Progenitor cell of endocrine pancreas (in vitro differentiated cells): ENCODE results near the gene SLC6A6. TPM values are rescaled to one million over a fixed set of nuclear protein-coding genes. Genes with fewer than 3 reads are reported as not detected.
A peak's percentile ranks its signal among the peaks of the same experiment; 100 is the strongest.

ENCODE experiments used
- DNase-seq: peaks from one replicate; pipeline ENCODE4 v3.0.0; 2021; ENCODE audit warnings: low spot score; ENCODE audit not compliant: unreplicated experiment
- H3K27ac Mint-ChIP-seq: 2 replicates; pipeline ENCODE4 v1.8.0; 2021; ENCODE audit warnings: mild to moderate bottlenecking, moderate library complexity, mixed read lengths
- H3K27me3 Mint-ChIP-seq: 2 replicates; pipeline ENCODE4 v1.8.0; 2021; ENCODE audit warnings: mixed read lengths
- H3K36me3 Mint-ChIP-seq: 2 replicates; pipeline ENCODE4 v1.8.0; 2022; ENCODE audit warnings: mixed read lengths; ENCODE audit not compliant: insufficient read depth
- H3K4me1 Mint-ChIP-seq: 2 replicates; pipeline ENCODE4 v1.8.0; 2021; ENCODE audit warnings: low read depth, mixed read lengths
- H3K4me3 Mint-ChIP-seq: 2 replicates; pipeline ENCODE4 v1.8.0; 2021; ENCODE audit warnings: low read depth, mild to moderate bottlenecking, moderate library complexity, mixed read lengths
- H3K9me3 Mint-ChIP-seq: 2 replicates; pipeline ENCODE4 v1.8.0; 2021; ENCODE audit warnings: low read depth, mixed read lengths
- CTCF ChIP-seq: fragments of 200-600 bp; sonication (generic); IDR thresholded peaks from one replicate; pipeline ENCODE4 v1.5.0; 2021; ENCODE audit warnings: antibody characterized with exemption, mild to moderate bottlenecking; ENCODE audit not compliant: unreplicated experiment
- total RNA-seq: library from RNA; stranded (reverse); gene quantifications from 2 replicates; pipeline ENCODE4 v1.2.1, GENCODE V29; 2021

The SLC6A6 gene
- total RNA-seq, 1 donor from 2014 or later = 23.8 TPM

- DNase-seq = no peak
- Mint-ChIP-seq H3K36me3 (no peaks in the 10 kb centered on the region), H3K9me3 (no peaks in the 10 kb centered on the region), H3K4me1 (peaks cover 6% of the 10 kb centered on the region), H3K4me3 (no peak overlapping the region), H3K27ac (peak overlapping the region; percentile 82), H3K27me3 (no peaks in the 10 kb centered on the region)
- no peak for TF ChIP-seq CTCF
Observed at GRCh38 chr3:14431917-14432834, 29.8 kb downstream of the SLC6A6 start.

- no peak overlapping the region for H3K4me3 Mint-ChIP-seq
- H3K36me3 Mint-ChIP-seq = no peaks in the 10 kb centered on the region
- H3K27me3 Mint-ChIP-seq = no peaks in the 10 kb centered on the region
- no peak for DNase-seq
- no peak for TF ChIP-seq CTCF
- H3K9me3 Mint-ChIP-seq = no peaks in the 10 kb centered on the region
- H3K4me1 Mint-ChIP-seq = peaks cover 6% of the 10 kb centered on the region
- no peak overlapping the region for H3K27ac Mint-ChIP-seq
Observed at GRCh38 chr3:14433106-14433505, 30.7 kb downstream of the SLC6A6 start.

GRCh38 chr3:14434126-14434497 lies 31.7 kb downstream of the SLC6A6 start:
- DNase-seq = no peak
- Mint-ChIP-seq H3K4me1 (peaks cover 6% of the 10 kb centered on the region), H3K9me3 (no peaks in the 10 kb centered on the region), H3K36me3 (no peaks in the 10 kb centered on the region), H3K4me3 (no peak overlapping the region), H3K27me3 (no peaks in the 10 kb centered on the region), H3K27ac (no peak overlapping the region)
- TF ChIP-seq CTCF = no peak

GRCh38 chr3:14434498-14435151 lies 32.2 kb downstream of the SLC6A6 start:
- no peaks in the 10 kb centered on the region for H3K27me3 Mint-ChIP-seq
- H3K9me3 Mint-ChIP-seq = no peaks in the 10 kb centered on the region
- TF ChIP-seq CTCF = no peak
- peak overlapping the region; percentile 45 for H3K27ac Mint-ChIP-seq
- no peak overlapping the region for H3K4me3 Mint-ChIP-seq
- H3K36me3 Mint-ChIP-seq = no peaks in the 10 kb centered on the region
- no peak for DNase-seq
- peaks cover 6% of the 10 kb centered on the region for H3K4me1 Mint-ChIP-seq

GRCh38 chr3:14435175-14436014 lies 33.0 kb downstream of the SLC6A6 start:
- TF ChIP-seq CTCF = no peak
- Mint-ChIP-seq H3K4me1 (peaks cover 8% of the 10 kb centered on the region), H3K27ac (peak overlapping the region; percentile 24), H3K9me3 (no peaks in the 10 kb centered on the region), H3K36me3 (no peaks in the 10 kb centered on the region), H3K4me3 (no peak overlapping the region), H3K27me3 (no peaks in the 10 kb centered on the region)
- DNase-seq = no peak
